Muscle layer of colon (tissue), 2 donors: ENCODE data around the gene DENND2A.
"Not testable (repeated sequence)": the region's sequence is repeated elsewhere in the genome, so short reads cannot be mapped to it uniquely, and the experiment has no call there.

Experiments
- H3K27ac ChIP-seq: one replicate; pipeline ENCODE4 v1.7.0; 2013; ENCODE audit warnings: low read depth, mild to moderate bottlenecking, low read length, moderate library complexity
- H3K27me3 ChIP-seq, 2 donors: one replicate each; pipeline ENCODE4 v1.7.0; 2013; ENCODE audit warnings: low read length in 2 of 2, mild to moderate bottlenecking in 2 of 2; ENCODE audit not compliant: insufficient read depth in 2 of 2, control insufficient read depth in 1 of 2
- H3K36me3 ChIP-seq: one replicate; pipeline ENCODE4 v1.7.0; 2013; ENCODE audit warnings: mild to moderate bottlenecking, low read length; ENCODE audit not compliant: insufficient read depth
- H3K4me1 ChIP-seq: one replicate; pipeline ENCODE4 v1.7.0; 2013; ENCODE audit warnings: mild to moderate bottlenecking, low read length; ENCODE audit not compliant: insufficient read depth
- H3K4me3 ChIP-seq, 2 donors: one replicate each; pipeline ENCODE4 v1.7.0; 2013; ENCODE audit warnings: low read length in 2 of 2, low read depth in 1 of 2, mild to moderate bottlenecking in 1 of 2, moderate library complexity in 1 of 2
- H3K9ac ChIP-seq: one replicate; pipeline ENCODE4 v1.7.0; 2013; ENCODE audit warnings: low read length
- H3K9me3 ChIP-seq: one replicate; pipeline ENCODE4 v1.7.0; 2013; ENCODE audit warnings: mild to moderate bottlenecking, low read length
- donor health status: abdominal sarcoma.
- donor health status: Adenocarcinoma of cecum.

DENND2A gene

DNA sequence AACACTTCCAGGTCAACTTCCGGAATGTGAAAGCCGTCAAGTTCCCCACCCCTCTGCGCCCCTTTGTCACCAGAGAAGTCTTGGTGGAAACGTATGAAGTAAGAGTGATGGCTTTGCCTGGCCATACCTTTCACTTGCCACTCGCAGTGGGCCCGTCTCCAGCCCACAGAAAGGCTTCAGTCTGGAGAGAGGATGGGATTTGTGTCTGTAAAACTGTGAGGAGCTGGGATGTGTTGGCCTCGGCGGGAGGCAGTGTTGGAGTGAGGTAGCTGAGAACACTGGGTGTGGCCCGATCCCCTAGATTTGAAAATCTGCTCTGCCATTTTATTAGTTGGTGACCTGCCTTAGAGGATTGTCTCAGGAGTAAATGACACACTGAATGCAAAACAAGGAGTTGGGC is 38.6 kb upstream of the DENND2A start:
- no peaks in the 10 kb centered on the region for H3K27me3 ChIP-seq
- no peak overlapping the region for H3K9ac ChIP-seq
- no peak overlapping the region for H3K4me3 ChIP-seq
- no peak overlapping the region for H3K27ac ChIP-seq
- H3K9me3 ChIP-seq = no peaks in the 10 kb centered on the region
- peaks cover 40% of the 10 kb centered on the region for H3K36me3 ChIP-seq
- H3K4me1 ChIP-seq = peaks cover 18% of the 10 kb centered on the region

DNA sequence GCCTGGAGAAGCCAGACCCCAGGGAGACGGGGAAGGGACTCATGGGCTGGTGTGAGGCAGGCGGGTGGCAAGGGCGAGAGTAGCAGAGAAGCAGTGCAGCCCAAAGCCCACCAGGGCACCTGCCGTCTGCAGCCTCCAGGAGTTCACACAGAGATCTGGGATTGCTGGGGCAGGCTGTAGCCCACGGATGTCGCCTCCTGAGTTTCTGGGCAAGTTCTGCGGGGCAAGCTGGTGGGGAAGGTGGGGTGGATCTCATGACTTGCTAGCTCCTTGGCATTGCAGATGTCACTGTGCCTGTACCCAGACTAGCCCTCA is 38.2 kb upstream of the DENND2A start:
- Histone ChIP-seq H3K4me1 (peaks cover 23% of the 10 kb centered on the region), H3K4me3 (no peak overlapping the region), H3K27ac (no peak overlapping the region), H3K9ac (no peak overlapping the region), H3K36me3 (peaks cover 39% of the 10 kb centered on the region), H3K27me3 (no peaks in the 10 kb centered on the region), H3K9me3 (no peaks in the 10 kb centered on the region)

DNA sequence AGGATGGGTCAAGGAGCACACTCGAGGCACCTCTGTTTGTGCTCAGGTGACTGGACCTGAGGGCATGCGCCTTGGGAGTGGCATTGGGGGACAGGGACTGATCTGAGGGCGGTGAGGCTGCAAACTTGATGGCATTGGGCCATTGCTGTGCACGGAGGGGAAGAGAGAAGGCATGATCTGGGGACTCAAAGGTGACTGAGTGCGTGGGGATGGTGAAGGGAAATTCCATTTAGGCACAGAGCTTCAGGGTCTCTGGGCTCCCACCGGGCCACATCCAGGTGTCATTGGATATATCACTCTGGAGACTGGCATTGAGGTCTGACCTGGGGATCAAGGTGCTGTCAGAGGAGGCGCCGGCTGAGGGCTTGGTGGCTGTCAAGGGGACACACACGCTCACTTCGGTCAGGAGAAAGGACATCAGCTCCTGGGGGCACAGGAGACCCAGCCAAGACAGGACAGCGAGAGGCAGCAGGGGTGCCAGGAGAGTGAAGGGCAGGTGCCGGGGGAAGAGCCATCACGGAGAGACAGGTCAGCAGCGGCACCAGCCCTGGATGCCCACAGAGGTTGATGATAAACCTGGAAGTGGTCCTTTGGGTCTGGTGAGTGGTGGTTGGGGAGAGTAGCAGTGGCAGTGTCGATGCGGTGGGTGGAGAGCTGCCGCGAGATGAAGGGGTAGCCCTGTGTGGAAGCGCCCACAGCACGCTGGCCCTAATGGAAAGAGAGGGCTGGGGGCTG is 37.6 kb upstream of the DENND2A start:
- H3K36me3 ChIP-seq = peaks cover 34% of the 10 kb centered on the region

DNA sequence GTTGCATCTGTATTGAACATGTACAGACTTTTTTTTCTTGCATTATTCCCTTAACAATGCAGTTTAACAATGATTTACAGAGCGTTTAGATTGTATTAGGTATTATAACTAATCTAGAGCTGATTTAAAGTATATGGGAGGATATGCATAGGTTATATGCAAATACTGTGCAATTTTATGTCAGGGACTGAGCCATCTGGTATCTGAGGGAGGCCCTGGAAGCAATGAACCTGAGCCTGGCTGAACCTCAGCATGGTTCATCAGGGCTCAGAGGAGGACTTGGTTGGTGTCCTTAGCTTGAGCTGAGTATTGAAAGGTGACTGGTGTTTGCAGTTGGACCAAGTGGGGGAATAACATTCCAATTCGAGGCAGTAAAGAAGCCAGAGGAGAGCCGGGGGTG is 36.9 kb upstream of the DENND2A start:
- Histone ChIP-seq H3K9ac (no peak overlapping the region), H3K27me3 (no peaks in the 10 kb centered on the region), H3K27ac (no peak overlapping the region), H3K4me3 (no peak overlapping the region), H3K9me3 (no peaks in the 10 kb centered on the region), H3K36me3 (peaks cover 34% of the 10 kb centered on the region), H3K4me1 (peaks cover 26% of the 10 kb centered on the region)

More for the DNA sequence above, 37.6 kb upstream of the DENND2A start:
- no peak overlapping the region for H3K4me3 ChIP-seq
- H3K4me1 ChIP-seq = peaks cover 26% of the 10 kb centered on the region
- H3K9ac ChIP-seq = no peak overlapping the region
- H3K27me3 ChIP-seq = no peaks in the 10 kb centered on the region
- no peaks in the 10 kb centered on the region for H3K9me3 ChIP-seq
- H3K27ac ChIP-seq = no peak overlapping the region

DNA sequence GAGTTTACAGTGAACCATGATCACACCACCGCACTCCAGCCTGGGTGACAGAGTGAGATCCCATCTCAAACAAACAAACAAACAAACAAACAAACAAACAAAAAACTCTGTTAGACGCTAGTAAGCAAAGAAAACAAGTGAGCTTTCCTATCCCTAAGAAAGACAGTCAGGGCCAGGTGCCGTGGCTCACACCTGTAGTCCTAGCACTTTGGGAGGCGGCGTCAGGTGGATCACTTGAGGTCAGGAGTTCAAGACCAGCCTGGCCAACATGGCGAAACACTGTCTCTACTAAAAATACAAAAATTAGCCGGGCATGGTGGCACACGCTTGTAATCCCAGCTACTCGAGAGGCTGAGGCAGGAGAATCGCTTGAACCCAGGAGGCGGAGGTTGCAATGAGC is 36.3 kb upstream of the DENND2A start:
- not testable (repeated sequence) for H3K27me3 ChIP-seq, H3K9me3 ChIP-seq, H3K9ac ChIP-seq, H3K27ac ChIP-seq, H3K4me3 ChIP-seq
- Histone ChIP-seq H3K4me1 (peaks cover 26% of the 10 kb centered on the region), H3K36me3 (peaks cover 34% of the 10 kb centered on the region)

DNA sequence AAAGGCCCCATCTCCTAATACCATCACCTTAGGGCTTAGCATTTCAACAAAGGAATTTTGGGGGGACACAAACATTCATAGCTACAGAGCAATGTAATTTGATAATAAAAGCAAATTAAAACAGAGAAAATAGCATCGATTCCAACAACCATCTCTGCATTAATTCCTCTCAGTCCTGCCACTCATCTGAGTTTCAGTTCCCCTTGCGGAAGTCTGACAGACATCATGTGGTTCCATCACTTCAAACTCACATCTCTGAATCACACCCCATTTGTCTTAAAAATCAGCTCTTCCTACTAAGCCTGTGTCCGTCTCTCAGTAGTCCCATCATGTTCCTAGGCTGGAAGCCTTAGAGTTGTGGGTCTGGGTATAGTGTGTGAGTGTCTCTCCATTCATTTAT is 35.7 kb upstream of the DENND2A start:
- H3K27me3 ChIP-seq = no peaks in the 10 kb centered on the region
- no peak overlapping the region for H3K4me3 ChIP-seq
- peaks cover 34% of the 10 kb centered on the region for H3K36me3 ChIP-seq
- H3K9me3 ChIP-seq = no peaks in the 10 kb centered on the region
- no peak overlapping the region for H3K27ac ChIP-seq
- no peak overlapping the region for H3K9ac ChIP-seq
- peaks cover 26% of the 10 kb centered on the region for H3K4me1 ChIP-seq

DNA sequence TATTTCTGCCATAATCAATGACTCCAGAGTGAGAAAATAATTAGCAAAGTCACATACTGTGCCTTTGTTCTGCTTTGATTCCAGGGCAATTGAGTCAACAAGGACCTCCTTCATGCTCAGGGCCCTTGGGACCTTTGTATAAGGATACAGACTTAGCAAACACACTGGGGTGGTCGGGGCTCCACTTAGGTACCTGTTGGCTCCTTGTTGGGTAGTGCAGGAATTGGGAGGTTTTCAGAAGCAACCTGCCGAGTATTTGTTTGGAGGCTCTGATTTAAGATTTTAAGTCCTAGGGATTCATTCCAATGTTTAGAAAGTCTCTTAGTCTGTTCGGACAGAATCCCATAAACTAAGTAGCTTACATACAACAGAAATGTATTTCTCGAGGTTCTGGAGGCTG is 35.1 kb upstream of the DENND2A start:
- no peak overlapping the region for H3K27ac ChIP-seq
- H3K4me3 ChIP-seq = peak overlapping the region in 1 of 2 donors; percentile 23
- no peak overlapping the region for H3K9ac ChIP-seq
- no peaks in the 10 kb centered on the region for H3K27me3 ChIP-seq
- H3K36me3 ChIP-seq = peaks cover 30% of the 10 kb centered on the region
- peaks cover 26% of the 10 kb centered on the region for H3K4me1 ChIP-seq
- no peaks in the 10 kb centered on the region for H3K9me3 ChIP-seq

DNA sequence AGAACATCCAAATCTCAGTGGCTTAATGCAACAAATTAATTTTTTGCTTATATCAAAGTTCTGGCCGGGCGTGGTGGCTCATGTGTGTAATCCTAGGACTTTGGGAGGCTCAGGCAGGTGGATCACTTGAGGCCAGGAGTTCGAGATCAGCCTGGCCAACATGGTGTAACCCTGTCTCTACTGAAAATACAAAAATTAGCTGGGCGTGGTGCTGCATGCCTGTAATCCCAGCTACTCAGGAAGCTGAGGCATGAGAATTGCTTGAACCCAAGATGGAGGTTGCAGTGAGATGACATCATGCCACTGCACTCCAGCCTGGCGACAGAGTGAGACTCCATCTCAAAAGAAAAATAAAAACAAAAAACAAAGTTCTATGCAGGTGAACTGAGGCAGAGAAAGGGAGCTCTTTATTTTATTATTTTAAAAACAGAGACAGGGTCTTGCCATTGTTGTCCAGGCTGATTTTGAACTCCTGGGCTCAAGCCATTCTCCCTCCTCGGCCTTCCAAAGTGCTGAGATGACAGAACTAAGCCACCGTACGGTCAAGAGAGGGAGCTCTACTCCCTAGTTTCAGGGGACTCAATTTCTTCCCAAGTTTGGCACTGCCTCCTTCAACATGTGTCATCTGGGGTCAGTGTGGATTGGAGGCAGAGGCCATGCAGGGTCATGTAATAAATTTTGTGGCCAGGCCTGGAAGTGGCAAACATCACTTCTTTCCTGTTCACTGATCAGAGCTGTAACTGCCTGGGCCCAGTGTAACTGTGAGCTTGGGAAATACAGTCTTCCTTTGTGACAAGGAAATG is 34.5 kb upstream of the DENND2A start:
- Histone ChIP-seq H3K27me3 (no peaks in the 10 kb centered on the region), H3K4me3 (peak overlapping the region in 1 of 2 donors; percentile 72), H3K4me1 (peaks cover 26% of the 10 kb centered on the region), H3K27ac (no peak overlapping the region), H3K9ac (no peak overlapping the region), H3K36me3 (peaks cover 24% of the 10 kb centered on the region), H3K9me3 (no peaks in the 10 kb centered on the region)

DNA sequence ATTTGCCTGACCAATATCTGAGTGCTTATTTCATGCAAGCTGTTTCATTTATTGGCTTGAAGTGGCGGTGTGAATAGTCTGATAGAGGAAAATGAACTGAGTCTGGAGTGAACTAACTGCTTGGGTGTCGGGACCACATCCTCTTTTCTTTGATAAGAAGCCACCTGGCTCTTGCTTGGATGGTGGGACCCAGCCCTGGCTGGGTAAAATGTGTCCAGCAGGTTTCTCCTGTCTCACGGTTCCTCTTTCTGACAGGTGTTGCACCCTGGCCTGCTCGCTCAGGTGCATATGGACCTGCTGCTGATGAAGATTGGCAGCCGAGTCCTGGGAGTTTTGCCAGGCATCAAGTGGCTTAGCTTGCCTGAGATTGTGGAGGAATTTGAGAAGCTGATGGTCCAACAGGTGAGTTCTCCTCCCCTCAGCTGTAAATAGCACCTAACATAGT is 33.8 kb upstream of the DENND2A start:
- Histone ChIP-seq H3K9ac (no peak overlapping the region), H3K4me3 (peak overlapping the region in 1 of 2 donors; percentile 72), H3K9me3 (no peaks in the 10 kb centered on the region), H3K36me3 (peaks cover 20% of the 10 kb centered on the region), H3K27ac (no peak overlapping the region), H3K4me1 (peaks cover 26% of the 10 kb centered on the region), H3K27me3 (no peaks in the 10 kb centered on the region)

DNA sequence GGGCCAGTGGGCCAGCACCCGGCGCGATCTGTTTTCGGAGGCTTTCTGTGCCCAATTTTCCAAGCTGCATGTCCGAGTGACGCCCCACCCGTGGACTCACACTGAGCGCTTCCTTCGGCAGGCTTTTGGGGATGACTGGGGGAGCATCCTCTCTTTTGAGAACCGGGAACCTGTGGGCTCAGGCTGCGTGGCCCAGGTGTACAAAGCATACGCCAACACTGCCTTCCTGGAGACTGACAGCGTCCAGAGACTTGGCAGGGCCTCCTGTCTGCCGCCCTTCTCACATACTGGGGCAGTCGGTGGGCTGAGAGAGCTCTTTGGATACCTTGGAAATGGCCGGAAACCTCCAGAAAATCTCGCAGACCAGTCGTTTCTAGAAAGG is 33.2 kb upstream of the DENND2A start:
- H3K27ac ChIP-seq = peak overlapping the region; percentile 76
- H3K9ac ChIP-seq = peak overlapping the region; percentile 49
- peaks cover 14% of the 10 kb centered on the region for H3K36me3 ChIP-seq
- H3K9me3 ChIP-seq = no peaks in the 10 kb centered on the region
- peaks cover 26% of the 10 kb centered on the region for H3K4me1 ChIP-seq
- peak overlapping the region; percentile 58 to 72 for H3K4me3 ChIP-seq
- H3K27me3 ChIP-seq = no peaks in the 10 kb centered on the region

DNA sequence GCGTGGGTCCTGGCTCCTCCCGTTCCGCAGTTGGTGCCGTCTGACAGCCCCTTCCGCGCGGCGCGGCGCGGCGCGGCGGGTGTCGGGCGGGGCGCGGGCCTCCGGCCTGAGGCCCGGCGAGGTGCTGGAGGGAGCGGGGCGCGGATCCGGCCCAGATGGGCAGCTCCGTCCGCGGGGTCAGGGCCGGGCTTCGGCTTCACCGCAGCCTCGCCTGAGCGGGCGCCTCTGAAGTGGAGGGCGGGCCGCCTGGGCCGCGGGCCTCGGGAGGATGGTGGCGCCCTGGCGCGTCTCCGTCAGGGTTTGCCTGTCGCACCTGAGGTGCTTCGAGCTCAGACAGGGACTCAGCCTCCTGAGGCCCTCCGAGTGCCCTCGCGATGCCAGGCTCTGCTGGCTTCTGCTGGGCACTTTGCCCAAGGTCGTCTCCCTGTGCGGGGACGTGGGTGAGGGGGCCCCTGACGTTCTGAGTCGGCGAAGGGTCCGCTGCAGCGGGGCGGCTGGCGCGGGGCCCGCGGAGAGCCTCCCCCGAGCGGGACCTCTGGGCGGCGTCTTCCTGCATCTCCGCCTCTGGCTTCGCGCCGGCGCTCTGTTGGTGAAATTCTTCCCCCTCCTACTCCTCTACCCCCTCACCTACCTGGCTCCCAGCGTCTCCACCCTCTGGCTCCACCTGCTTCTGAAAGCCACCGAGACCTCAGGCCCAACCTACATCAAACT is 32.6 kb upstream of the DENND2A start:
- Histone ChIP-seq H3K27ac (peak overlapping the region; percentile 76), H3K4me1 (peaks cover 26% of the 10 kb centered on the region), H3K36me3 (peaks cover 14% of the 10 kb centered on the region), H3K27me3 (no peaks in the 10 kb centered on the region), H3K4me3 (peak overlapping the region; percentile 58 to 72), H3K9ac (peak overlapping the region; percentile 49), H3K9me3 (no peaks in the 10 kb centered on the region)
